PC-3 (cell line): Measurements from ENCODE around the gene SYT7. TPM values are rescaled to one million over a fixed set of nuclear protein-coding genes. Genes with fewer than 3 reads are reported as not detected.

Experiments
- ATAC-seq: fragments of 200-7000 bp; cut with Tn5 transposase; 2 replicates; pipeline ENCODE4 v1.9.1; 2020; ENCODE audit warnings: mild to moderate bottlenecking, moderate library complexity
- BruUV-seq: library from RNA; stranded (reverse); fragments of 400-500 nt; replicated peaks from 2 replicates; lab custom pipeline; 2021; lab: Mats Ljungman, UMichigan
- CTCF ChIA-PET: fragments of 300-600 bp; sonication (Branson Sonifier 250); formaldehyde crosslinking; loops from one replicate; lab custom pipeline; 2022; ENCODE audit warnings: antibody characterized with exemption; lab: Charles Lee
- POLR2A ChIA-PET: fragments of 300-600 bp; sonication (Branson Sonifier 250); formaldehyde crosslinking; loops from one replicate; lab custom pipeline; 2022; ENCODE audit warnings: antibody characterized with exemption; ENCODE audit not compliant: unreplicated experiment; lab: Charles Lee
- DNase-seq: peaks from one replicate; pipeline ENCODE4 v3.0.0-alpha.2; 2015
- H2AFZ ChIP-seq: fragments of 300-600 bp; sonication (generic); 2 replicates; pipeline ENCODE4 v1.6.0; 2016; ENCODE audit warnings: antibody characterized with exemption, low read length
- H3F3A ChIP-seq: fragments of 300-600 bp; sonication (generic); one replicate; pipeline ENCODE4 v1.6.0; 2017; ENCODE audit warnings: antibody characterized with exemption, low read length, control low read depth, mild to moderate bottlenecking; ENCODE audit not compliant: unreplicated experiment
- H3K27ac ChIP-seq: fragments of 300-600 bp; sonication (generic); 2 replicates; pipeline ENCODE4 v1.5.1; 2016; ENCODE audit warnings: mild to moderate bottlenecking, low read length
- H3K27me3 ChIP-seq: fragments of 300-600 bp; sonication (generic); 2 replicates; pipeline ENCODE4 v1.6.1; 2016; ENCODE audit warnings: low read length, mixed read lengths
- H3K36me3 ChIP-seq: fragments of 300-600 bp; sonication (generic); 2 replicates; pipeline ENCODE4 v1.6.1; 2016; ENCODE audit warnings: low read depth, mixed run types, low read length, mixed read lengths
- H3K4me1 ChIP-seq: fragments of 300-600 bp; sonication (generic); 2 replicates; pipeline ENCODE4 v1.5.1; 2016; ENCODE audit warnings: low read length; ENCODE audit not compliant: insufficient read depth
- H3K4me2 ChIP-seq: fragments of 300-600 bp; sonication (generic); 2 replicates; pipeline ENCODE4 v1.6.0; 2016; ENCODE audit warnings: low read length
- H3K4me3 ChIP-seq: fragments of 300-600 bp; sonication (generic); 2 replicates; pipeline ENCODE4 v1.5.1; 2016; ENCODE audit warnings: mild to moderate bottlenecking, low read length, mixed read lengths
- H3K79me2 ChIP-seq: fragments of 300-600 bp; sonication (generic); 2 replicates; pipeline ENCODE4 v1.6.1; 2017; ENCODE audit warnings: low read length, mixed read lengths
- H3K9ac ChIP-seq: fragments of 300-600 bp; sonication (generic); 2 replicates; pipeline ENCODE4 v1.6.0; 2016; ENCODE audit warnings: mild to moderate bottlenecking, low read length
- H3K9me2 ChIP-seq: fragments of 300-600 bp; sonication (generic); replicated peaks from 2 replicates; pipeline ENCODE4 v1.6.1; 2016; ENCODE audit warnings: mixed run types, low read length, mixed read lengths
- H3K9me3 ChIP-seq: fragments of 300-600 bp; sonication (generic); 2 replicates; pipeline ENCODE4 v1.6.1; 2016; ENCODE audit warnings: low read length, mixed read lengths
- H4K20me1 ChIP-seq: fragments of 300-600 bp; sonication (generic); 2 replicates; pipeline ENCODE4 v1.6.1; 2016; ENCODE audit warnings: low read length, mixed read lengths
- EZH2 ChIP-seq: fragments of 300-600 bp; sonication (generic); IDR thresholded peaks from one replicate; pipeline ENCODE4 v1.6.1; 2017; ENCODE audit warnings: antibody characterized with exemption, mild to moderate bottlenecking, low read length; ENCODE audit not compliant: unreplicated experiment
- EZH2phosphoT487 ChIP-seq: fragments of 300-600 bp; sonication (generic); IDR thresholded peaks from 2 replicates; pipeline ENCODE4 v1.6.1; 2018; ENCODE audit warnings: mild to moderate bottlenecking, antibody characterized with exemption, low read length, borderline replicate concordance
- intact Hi-C: fragments of 100-400 bp; cut with micrococcal nuclease; formaldehyde crosslinking; loops from 2 replicates; pipeline ENCODE4 v1.9.0; 2023
- total RNA-seq: library from RNA; depleted of rRNA; stranded (reverse); fragments of >200 nt; gene quantifications from 2 replicates; pipeline ENCODE4 v1.2.3, GENCODE V29; 2014
- TF ChIP-seq, protein P1 (sequence below): fragments of 300-600 bp; sonication (generic); conservative IDR thresholded peaks from 2 replicates; pipeline ENCODE4 v1.5.1; 2017; ENCODE audit warnings: antibody characterized with exemption, low read depth, mild to moderate bottlenecking, low read length

SYT7 gene
- total RNA-seq, 1 experiment from 2014 or later, result 23.2 TPM

GRCh38 chr11:61494381-61494961 lies 86.4 kb downstream of the SYT7 start:
- no peak for ATAC-seq
- Histone ChIP-seq H2AFZ (no peak overlapping the region), H3K4me2 (no peak overlapping the region), H3K27ac (no peak overlapping the region), H3K9me3 (no peaks in the 10 kb centered on the region), H4K20me1 (no peaks in the 10 kb centered on the region), H3K9ac (no peak overlapping the region), H3K4me1 (peaks cover 8% of the 10 kb centered on the region), H3K79me2 (no peaks in the 10 kb centered on the region), H3K36me3 (no peaks in the 10 kb centered on the region), H3K27me3 (no peaks in the 10 kb centered on the region), H3K4me3 (no peak overlapping the region), H3K9me2 (no peaks in the 10 kb centered on the region), H3F3A (no peaks in the 10 kb centered on the region)
- ChIA-PET POLR2A (no interaction called here), CTCF (interaction anchor here (0.9 kb wide), 1 partner anchor 12 kb away, joined by 3 read pairs; no protein-coding TSS in a partner anchor)
- no peak for DNase-seq
- TF ChIP-seq EZH2, result no peak
- TF ChIP-seq, protein P1, sequence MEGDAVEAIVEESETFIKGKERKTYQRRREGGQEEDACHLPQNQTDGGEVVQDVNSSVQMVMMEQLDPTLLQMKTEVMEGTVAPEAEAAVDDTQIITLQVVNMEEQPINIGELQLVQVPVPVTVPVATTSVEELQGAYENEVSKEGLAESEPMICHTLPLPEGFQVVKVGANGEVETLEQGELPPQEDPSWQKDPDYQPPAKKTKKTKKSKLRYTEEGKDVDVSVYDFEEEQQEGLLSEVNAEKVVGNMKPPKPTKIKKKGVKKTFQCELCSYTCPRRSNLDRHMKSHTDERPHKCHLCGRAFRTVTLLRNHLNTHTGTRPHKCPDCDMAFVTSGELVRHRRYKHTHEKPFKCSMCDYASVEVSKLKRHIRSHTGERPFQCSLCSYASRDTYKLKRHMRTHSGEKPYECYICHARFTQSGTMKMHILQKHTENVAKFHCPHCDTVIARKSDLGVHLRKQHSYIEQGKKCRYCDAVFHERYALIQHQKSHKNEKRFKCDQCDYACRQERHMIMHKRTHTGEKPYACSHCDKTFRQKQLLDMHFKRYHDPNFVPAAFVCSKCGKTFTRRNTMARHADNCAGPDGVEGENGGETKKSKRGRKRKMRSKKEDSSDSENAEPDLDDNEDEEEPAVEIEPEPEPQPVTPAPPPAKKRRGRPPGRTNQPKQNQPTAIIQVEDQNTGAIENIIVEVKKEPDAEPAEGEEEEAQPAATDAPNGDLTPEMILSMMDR, result no peak
- no peak for TF ChIP-seq EZH2phosphoT487
- intact Hi-C loops, result no loop called here
- BruUV-seq, result no TSS peak

DNA sequence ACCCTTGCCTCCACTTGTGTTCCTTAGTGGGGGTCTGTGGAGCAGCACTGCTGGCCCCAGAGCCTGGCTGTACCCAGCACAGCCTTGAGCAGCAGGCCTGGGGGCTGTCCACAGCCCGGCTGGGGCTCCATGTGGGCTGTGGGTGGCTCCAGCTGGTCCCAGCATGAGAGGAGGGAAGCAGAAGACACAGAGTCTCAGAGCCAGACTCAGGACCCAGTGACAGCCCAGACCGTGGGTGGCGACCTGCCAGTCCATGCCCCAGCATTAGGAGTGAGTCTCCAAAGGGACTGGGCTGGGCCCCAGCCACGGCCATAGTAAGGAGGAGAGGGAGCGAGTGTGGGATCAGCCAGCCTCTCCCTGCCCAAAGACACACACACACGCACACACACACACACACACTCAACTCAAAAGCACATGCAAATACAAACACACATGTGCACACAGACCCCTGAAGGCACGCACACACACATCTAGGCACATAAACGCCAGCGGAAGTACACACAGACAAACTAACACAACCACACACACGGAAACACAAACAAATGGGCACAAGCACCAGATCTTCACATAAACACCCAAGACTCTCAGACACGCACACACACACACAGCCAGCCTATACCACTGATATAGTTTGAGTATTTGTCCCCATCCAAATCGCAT lies 89.0 kb downstream of the SYT7 start:
- TF ChIP-seq EZH2phosphoT487 (no peak), EZH2 (no peak)
- TF ChIP-seq, protein P1, result no peak
- DNase-seq, result no peak
- Histone ChIP-seq H3K27me3 (no peaks in the 10 kb centered on the region), H3K4me1 (peaks cover 34% of the 10 kb centered on the region), H2AFZ (no peak overlapping the region), H3K4me3 (no peak overlapping the region), H3K9ac (no peak overlapping the region), H3K4me2 (no peak overlapping the region), H3K36me3 (no peaks in the 10 kb centered on the region), H3K79me2 (no peaks in the 10 kb centered on the region), H3K27ac (no peak overlapping the region), H3K9me2 (no peaks in the 10 kb centered on the region), H3K9me3 (no peaks in the 10 kb centered on the region), H3F3A (no peaks in the 10 kb centered on the region), H4K20me1 (no peaks in the 10 kb centered on the region)
- CTCF ChIA-PET, result no interaction called here
- POLR2A ChIA-PET, result no interaction called here
- intact Hi-C loops, result no loop called here
- no TSS peak for BruUV-seq
- ATAC-seq, result no peak
